ENCODE results near the gene TAOK3.
"Not testable (repeated sequence)": the region's sequence is repeated elsewhere in the genome, so short reads cannot be mapped to it uniquely, and the experiment has no call there.

The TAOK3 gene

DNA sequence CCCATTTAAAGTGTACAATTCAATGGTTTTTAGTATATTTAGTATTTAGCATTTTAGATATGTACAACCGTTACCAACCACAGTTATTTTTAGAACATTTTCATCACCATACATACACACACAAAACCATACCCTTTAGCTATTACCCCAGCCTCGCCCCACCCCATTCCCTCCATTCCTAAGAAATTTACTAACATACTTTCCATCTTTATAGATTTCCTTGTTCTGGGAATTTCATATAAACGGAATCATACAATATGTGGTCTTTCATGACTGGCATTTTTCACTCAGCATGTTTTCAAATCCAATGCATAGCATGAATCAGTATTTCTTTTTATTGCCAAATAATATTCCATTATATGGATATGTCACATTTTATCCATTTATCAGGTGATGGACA is 101.5 kb downstream of the TAOK3 start:
- H3K4me3 ChIP-seq (replicated peaks; ENCODE audit: low read depth, low read length): no peak overlapping the region
- TF ChIP-seq, protein P1, sequence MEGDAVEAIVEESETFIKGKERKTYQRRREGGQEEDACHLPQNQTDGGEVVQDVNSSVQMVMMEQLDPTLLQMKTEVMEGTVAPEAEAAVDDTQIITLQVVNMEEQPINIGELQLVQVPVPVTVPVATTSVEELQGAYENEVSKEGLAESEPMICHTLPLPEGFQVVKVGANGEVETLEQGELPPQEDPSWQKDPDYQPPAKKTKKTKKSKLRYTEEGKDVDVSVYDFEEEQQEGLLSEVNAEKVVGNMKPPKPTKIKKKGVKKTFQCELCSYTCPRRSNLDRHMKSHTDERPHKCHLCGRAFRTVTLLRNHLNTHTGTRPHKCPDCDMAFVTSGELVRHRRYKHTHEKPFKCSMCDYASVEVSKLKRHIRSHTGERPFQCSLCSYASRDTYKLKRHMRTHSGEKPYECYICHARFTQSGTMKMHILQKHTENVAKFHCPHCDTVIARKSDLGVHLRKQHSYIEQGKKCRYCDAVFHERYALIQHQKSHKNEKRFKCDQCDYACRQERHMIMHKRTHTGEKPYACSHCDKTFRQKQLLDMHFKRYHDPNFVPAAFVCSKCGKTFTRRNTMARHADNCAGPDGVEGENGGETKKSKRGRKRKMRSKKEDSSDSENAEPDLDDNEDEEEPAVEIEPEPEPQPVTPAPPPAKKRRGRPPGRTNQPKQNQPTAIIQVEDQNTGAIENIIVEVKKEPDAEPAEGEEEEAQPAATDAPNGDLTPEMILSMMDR (IDR thresholded peaks at IDR 0.05; ENCODE audit: low read depth, low read length, missing control alignments): no peak
- no peak for DNase-seq (ENCODE audit: extremely low read depth, low read depth)

DNA sequence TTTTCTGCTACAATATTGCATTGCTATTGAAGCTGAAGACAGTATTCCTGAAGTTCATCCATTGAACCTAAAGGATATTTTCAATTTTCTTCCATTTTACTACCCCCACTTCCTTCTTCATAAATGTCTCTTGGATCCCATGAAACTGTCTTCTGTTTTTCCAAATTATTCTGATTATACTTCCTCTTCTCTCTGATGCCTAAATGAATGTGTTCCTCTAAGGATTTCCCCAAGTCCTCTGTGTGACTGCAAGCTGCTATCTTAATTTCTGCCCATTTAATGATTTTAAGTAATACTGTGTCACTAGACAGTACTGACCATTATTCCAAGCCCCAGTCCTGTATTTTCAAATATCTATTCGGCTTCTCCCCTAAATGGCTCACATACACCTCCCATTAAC is 102.9 kb downstream of the TAOK3 start:
- TF ChIP-seq, protein P1 (IDR thresholded peaks at IDR 0.05; ENCODE audit: low read depth, low read length, missing control alignments): no peak
- H3K4me3 ChIP-seq (replicated peaks; ENCODE audit: low read depth, low read length): no peak overlapping the region
- no peak for DNase-seq (ENCODE audit: extremely low read depth, low read depth)

DNA sequence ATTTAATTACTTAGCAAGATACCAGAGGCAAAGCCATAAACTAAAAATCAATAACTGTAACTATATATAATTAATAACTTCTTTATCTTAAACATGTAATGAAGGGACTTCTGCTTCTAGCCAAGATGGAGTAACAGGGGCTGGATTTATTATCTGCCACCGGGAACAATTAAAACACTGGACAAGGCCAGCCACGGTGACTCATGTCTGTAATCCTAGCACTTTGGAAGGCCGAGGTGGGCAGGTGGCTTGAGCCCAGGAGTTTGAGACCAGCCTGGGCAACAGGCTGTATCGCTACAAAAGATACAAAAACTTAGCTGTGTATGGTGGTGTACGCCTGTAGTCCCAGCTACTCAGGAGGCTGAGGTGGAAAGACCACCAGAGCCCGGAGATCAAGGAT is 113.6 kb downstream of the TAOK3 start:
- H3K4me3 ChIP-seq (replicated peaks; ENCODE audit: low read depth, low read length): no peak overlapping the region
- no peak for DNase-seq (ENCODE audit: extremely low read depth, low read depth)
- TF ChIP-seq, protein P1 (IDR thresholded peaks at IDR 0.05; ENCODE audit: low read depth, low read length, missing control alignments): no peak

DNA sequence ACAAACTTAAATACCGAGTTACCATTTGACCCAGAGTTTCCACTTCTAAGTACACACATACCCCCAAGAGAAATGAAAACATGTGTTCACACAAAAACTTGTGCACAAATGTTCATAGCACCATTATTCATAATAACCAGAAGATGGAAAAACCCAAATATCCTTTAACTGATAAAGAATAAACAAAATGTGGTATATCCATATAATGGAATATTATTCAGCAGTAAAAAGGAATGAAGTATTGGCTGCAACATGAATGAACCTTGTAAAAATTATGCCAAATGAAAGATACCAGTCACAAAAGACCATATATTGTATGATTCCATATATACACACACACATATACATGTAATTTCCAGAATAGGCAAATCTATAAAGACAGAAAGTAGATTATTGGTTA is 116.4 kb downstream of the TAOK3 start:
- no peak for DNase-seq (ENCODE audit: extremely low read depth, low read depth)
- H3K4me3 ChIP-seq (replicated peaks; ENCODE audit: low read depth, low read length): no peak overlapping the region
- TF ChIP-seq, protein P1 (IDR thresholded peaks at IDR 0.05; ENCODE audit: low read depth, low read length, missing control alignments): no peak

DNA sequence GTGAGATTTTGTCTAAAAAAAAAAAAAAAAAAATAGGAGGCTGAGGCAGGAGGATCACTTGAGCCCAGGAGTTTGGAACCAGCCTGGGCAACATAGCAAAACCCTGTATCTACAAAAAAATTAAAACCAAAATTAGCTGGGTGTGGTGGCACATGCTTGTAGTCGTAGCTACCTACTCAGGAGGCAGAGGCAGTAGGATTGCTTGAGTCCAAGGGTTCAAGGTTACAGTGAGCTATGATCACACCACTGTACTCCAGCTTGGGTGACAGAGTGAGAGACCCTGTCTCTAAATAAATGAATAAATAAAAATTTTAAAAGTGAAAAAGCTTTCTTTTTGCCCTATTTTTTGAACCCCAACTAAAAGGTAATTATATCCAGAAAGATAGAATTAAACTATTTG is 123.2 kb downstream of the TAOK3 start:
- TF ChIP-seq, protein P1 (IDR thresholded peaks at IDR 0.05; ENCODE audit: low read depth, low read length, missing control alignments): no peak
- H3K4me3 ChIP-seq (replicated peaks; ENCODE audit: low read depth, low read length): no peak overlapping the region
- no peak for DNase-seq (ENCODE audit: extremely low read depth, low read depth)

DNA sequence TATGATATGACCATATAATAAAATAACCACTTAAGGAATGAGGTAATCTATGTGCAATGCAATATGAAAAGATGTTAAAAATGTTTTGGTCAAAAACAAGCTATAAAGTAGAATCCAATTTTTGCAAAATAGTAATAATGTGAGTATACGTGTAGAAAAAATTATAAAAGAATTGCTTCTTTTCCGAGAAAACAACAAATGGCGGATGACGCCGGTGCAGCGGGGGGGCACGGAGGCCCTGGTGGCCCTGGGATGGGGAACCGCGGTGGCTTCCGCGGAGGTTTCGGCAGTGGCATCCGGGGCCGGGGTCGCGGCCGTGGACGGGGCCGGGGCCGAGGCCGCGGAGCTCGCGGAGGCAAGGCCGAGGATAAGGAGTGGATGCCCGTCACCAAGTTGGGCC is 126.8 kb downstream of the TAOK3 start:
- DNase-seq (ENCODE audit: extremely low read depth, low read depth); H3K4me3 ChIP-seq (replicated peaks; ENCODE audit: low read depth, low read length): not testable (repeated sequence)

DNA sequence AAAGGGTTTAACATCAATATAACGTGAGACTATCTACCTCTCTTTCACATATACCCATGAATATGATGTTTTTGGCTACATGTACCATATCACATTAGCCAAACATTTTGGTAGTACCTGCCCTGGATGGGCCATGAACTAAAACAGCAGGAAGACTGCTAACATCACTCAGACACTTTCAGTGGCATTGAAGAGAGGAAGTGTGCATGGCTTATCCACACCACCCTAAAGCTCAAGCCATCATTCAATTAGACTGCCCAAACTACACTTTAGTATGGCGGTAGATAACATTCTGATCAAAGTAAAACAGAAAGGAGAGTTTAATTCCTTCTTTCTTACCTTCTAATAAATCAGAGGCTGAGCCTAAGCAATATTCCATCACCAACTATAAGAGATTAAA is 133.8 kb downstream of the TAOK3 start:
- DNase-seq (ENCODE audit: extremely low read depth, low read depth): no peak
- TF ChIP-seq, protein P1 (IDR thresholded peaks at IDR 0.05; ENCODE audit: low read depth, low read length, missing control alignments): no peak
- no peak overlapping the region for H3K4me3 ChIP-seq (replicated peaks; ENCODE audit: low read depth, low read length)

Measured in HFF-Myc (cell line).